Body of pancreas (tissue), 4 donors: ENCODE data around the gene PDLIM1.

Experiments used
- POLR2A ChIP-seq, 3 donors: fragments of 450-650 bp; IDR thresholded peaks; one replicate each; pipeline ENCODE4 v1.6.1; 2016; ENCODE audit warnings: antibody characterized with exemption in 3 of 3, mild to moderate bottlenecking in 2 of 3
- TF ChIP-seq, protein P1 (sequence below), 7 experiments: fragments of 450-650 bp in 4 of 7; fragments of 200-600 bp in 3 of 7; sonication (generic) in 3 of 7; IDR thresholded peaks; one replicate each; pipeline ENCODE4 v1.5.1; 2016 to 2019; ENCODE audit warnings: antibody characterized with exemption in 7 of 7

DNA sequence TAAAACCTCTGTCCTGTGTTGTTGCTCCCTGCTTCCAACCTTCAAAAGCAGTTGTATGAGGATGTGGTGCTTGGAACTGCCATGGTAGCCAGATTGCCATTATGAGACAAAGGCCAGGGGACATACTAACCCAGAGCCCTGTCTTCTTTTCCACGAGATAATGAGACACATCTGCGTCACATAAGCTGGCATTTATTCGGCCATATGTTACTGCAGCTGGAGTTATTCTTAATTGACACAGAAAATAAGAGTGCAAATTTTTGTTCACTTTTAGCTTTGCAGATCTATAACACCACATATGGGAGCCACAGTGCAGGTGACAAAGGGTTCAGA is 15.5 kb upstream of the PDLIM1 start:
- TF ChIP-seq, protein P1, sequence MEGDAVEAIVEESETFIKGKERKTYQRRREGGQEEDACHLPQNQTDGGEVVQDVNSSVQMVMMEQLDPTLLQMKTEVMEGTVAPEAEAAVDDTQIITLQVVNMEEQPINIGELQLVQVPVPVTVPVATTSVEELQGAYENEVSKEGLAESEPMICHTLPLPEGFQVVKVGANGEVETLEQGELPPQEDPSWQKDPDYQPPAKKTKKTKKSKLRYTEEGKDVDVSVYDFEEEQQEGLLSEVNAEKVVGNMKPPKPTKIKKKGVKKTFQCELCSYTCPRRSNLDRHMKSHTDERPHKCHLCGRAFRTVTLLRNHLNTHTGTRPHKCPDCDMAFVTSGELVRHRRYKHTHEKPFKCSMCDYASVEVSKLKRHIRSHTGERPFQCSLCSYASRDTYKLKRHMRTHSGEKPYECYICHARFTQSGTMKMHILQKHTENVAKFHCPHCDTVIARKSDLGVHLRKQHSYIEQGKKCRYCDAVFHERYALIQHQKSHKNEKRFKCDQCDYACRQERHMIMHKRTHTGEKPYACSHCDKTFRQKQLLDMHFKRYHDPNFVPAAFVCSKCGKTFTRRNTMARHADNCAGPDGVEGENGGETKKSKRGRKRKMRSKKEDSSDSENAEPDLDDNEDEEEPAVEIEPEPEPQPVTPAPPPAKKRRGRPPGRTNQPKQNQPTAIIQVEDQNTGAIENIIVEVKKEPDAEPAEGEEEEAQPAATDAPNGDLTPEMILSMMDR (IDR thresholded peaks at IDR 0.05), result no peak
- TF ChIP-seq POLR2A (IDR thresholded peaks at IDR 0.05), result no peak
